Gastrocnemius medialis (tissue), 4 donors: Measurements from ENCODE around the gene HLA-DMA. TPM values are rescaled to one million over a fixed set of nuclear protein-coding genes. Genes with fewer than 3 reads are reported as not detected.

Source experiments
- ATAC-seq, 2 donors: fragments of 150-250 bp; one replicate each; pipeline ENCODE4 v1.9.1; 2016
- DNase-seq, 2 donors: peaks; one replicate each; pipeline ENCODE4 v3.0.0-alpha.2; 2019
- H3K27ac ChIP-seq, 4 donors: fragments of 200-600 bp; sonication (generic); 1 replicate in 1 of 4; 2 replicates in 3 of 4; pipeline ENCODE4 v1.5.1; 2016 to 2018; ENCODE audit warnings: mild to moderate bottlenecking in 2 of 4, moderate library complexity in 1 of 4
- H3K27me3 ChIP-seq, 3 donors: fragments of 200-600 bp; sonication (generic) in 2 of 3; 1 replicate in 1 of 3; 2 replicates in 2 of 3; pipeline versions ENCODE4 v1.5.1 to v1.6.0; 2016 to 2019; ENCODE audit warnings: mild to moderate bottlenecking in 1 of 3, moderate library complexity in 1 of 3
- H3K36me3 ChIP-seq, 2 donors: fragments of 200-600 bp; sonication (generic) in 1 of 2; one replicate each; pipeline ENCODE4 v1.5.1; 2017 to 2018
- H3K4me1 ChIP-seq, 2 donors: fragments of 200-600 bp; sonication (generic) in 1 of 2; one replicate each; pipeline ENCODE4 v1.5.1; 2016 to 2017; ENCODE audit warnings: mild to moderate bottlenecking in 2 of 2
- H3K4me3 ChIP-seq, 4 donors: fragments of 200-600 bp; sonication (generic) in 3 of 4; 1 replicate in 1 of 4; 2 replicates in 3 of 4; pipeline ENCODE4 v1.5.1; 2016 to 2019; ENCODE audit warnings: mild to moderate bottlenecking in 2 of 4
- H3K9me3 ChIP-seq, 3 donors: fragments of 200-600 bp; sonication (generic) in 2 of 3; 1 replicate in 1 of 3; 2 replicates in 2 of 3; pipeline ENCODE4 v1.5.1; 2016 to 2019
- CTCF ChIP-seq, 5 experiments: fragments of 450-650 bp in 3 of 5; fragments of 200-600 bp in 2 of 5; sonication (generic) in 2 of 5; IDR thresholded peaks in 4 of 5; conservative IDR thresholded peaks in 1 of 5; 1 replicate in 4 of 5; 2 replicates in 1 of 5; pipeline ENCODE4 v1.5.1; 2016 to 2019; ENCODE audit warnings: antibody characterized with exemption in 5 of 5, mild to moderate bottlenecking in 3 of 5, moderate library complexity in 3 of 5
- POLR2A ChIP-seq, 2 donors: fragments of 450-650 bp; IDR thresholded peaks; one replicate each; pipeline ENCODE4 v1.6.1; 2017; ENCODE audit warnings: antibody characterized with exemption in 2 of 2, mild to moderate bottlenecking in 2 of 2, moderate library complexity in 2 of 2
- in situ Hi-C, 4 donors: fragments of 200-750 bp; cut with MboI; loops; one replicate each; pipeline versions ENCODE4 v1.15.0 to v1.8.0; 2017; ENCODE audit warnings: low sequenced_read_pairs in 4 of 4
- intact Hi-C: fragments of 100-400 bp; cut with DNase I; formaldehyde crosslinking; loops from one replicate; pipeline ENCODE4 v1.15.1; 2023; ENCODE audit warnings: low total_unique reads
- total RNA-seq, 4 donors: library from RNA; depleted of rRNA; stranded (reverse); fragments of >200 nt; gene quantifications; one replicate each; pipeline versions ENCODE4 v1.1.0 to v1.2.3, GENCODE V29; 2016

Gene HLA-DMA
- total RNA-seq, 4 donors from 2014 or later = 3.6 to 22.8 (median 6.3) TPM

- intact Hi-C loops = loop anchor here (1.0 to 2.0 kb wide), 3 partner anchors 31 to 89 kb away; partner anchors contain the start of gene HLA-DMA
- ATAC-seq (peak; percentile 25), DNase-seq (no peak)
- no peaks in the 10 kb centered on the region for H3K27me3 ChIP-seq
- H3K4me1 ChIP-seq = peaks cover 26 to 29% of the 10 kb centered on the region in 2 donors
- peaks cover 5 to 32% of the 10 kb centered on the region in 2 donors for H3K36me3 ChIP-seq
- in situ Hi-C loops = loop anchor here in 2 of 4 donors (10.0 to 25.0 kb wide), 2 partner anchors 97 to 99 kb away; no protein-coding TSS in a partner anchor
- TF ChIP-seq POLR2A (IDR thresholded peaks at IDR 0.05) = no peak
- no peak for TF ChIP-seq CTCF (IDR thresholded peaks at IDR 0.05 in 4 of 5, conservative IDR thresholded peaks at IDR 0.05 in 1 of 5)
- H3K27ac ChIP-seq = peak overlapping the region in 3 of 4 donors; percentile 42 to 59 (median 45)
- no peaks in the 10 kb centered on the region for H3K9me3 ChIP-seq
- no peak overlapping the region for H3K4me3 ChIP-seq
Observed at GRCh38 chr6:32983964-32984621, 31.2 kb upstream of the HLA-DMA start.

GRCh38 chr6:32983493-32983848 is 30.6 kb upstream of the HLA-DMA start:
- TF ChIP-seq CTCF (IDR thresholded peaks at IDR 0.05 in 4 of 5, conservative IDR thresholded peaks at IDR 0.05 in 1 of 5) (no peak), POLR2A (IDR thresholded peaks at IDR 0.05) (no peak)
- no peaks in the 10 kb centered on the region for H3K9me3 ChIP-seq
- no peak for ATAC-seq
- peak overlapping the region in 3 of 4 donors; percentile 42 to 59 (median 45) for H3K27ac ChIP-seq
- H3K4me1 ChIP-seq = peaks cover 26 to 29% of the 10 kb centered on the region in 2 donors
- DNase-seq = no peak
- intact Hi-C loops (no loop called here), in situ Hi-C loops (loop anchor here in 2 of 4 donors (10.0 to 25.0 kb wide), 2 partner anchors 96 to 99 kb away; no protein-coding TSS in a partner anchor)
- H3K4me3 ChIP-seq = no peak overlapping the region
- H3K36me3 ChIP-seq = peaks cover 6 to 39% of the 10 kb centered on the region in 2 donors
- no peaks in the 10 kb centered on the region for H3K27me3 ChIP-seq

- intact Hi-C loops (no loop called here), in situ Hi-C loops (loop anchor here in 2 of 4 donors (10.0 to 25.0 kb wide), 2 partner anchors 96 to 98 kb away; no protein-coding TSS in a partner anchor)
- TF ChIP-seq POLR2A (IDR thresholded peaks at IDR 0.05) (no peak), CTCF (IDR thresholded peaks at IDR 0.05 in 4 of 5, conservative IDR thresholded peaks at IDR 0.05 in 1 of 5) (no peak)
- Histone ChIP-seq H3K27me3 (no peaks in the 10 kb centered on the region), H3K27ac (peak overlapping the region in 3 of 4 donors; percentile 42 to 59 (median 45)), H3K4me1 (peaks cover 29 to 30% of the 10 kb centered on the region in 2 donors), H3K4me3 (no peak overlapping the region), H3K9me3 (no peaks in the 10 kb centered on the region), H3K36me3 (peaks cover 6 to 44% of the 10 kb centered on the region in 2 donors)
- no peak for ATAC-seq
- DNase-seq = no peak
Observed at GRCh38 chr6:32982702-32983492, 30.0 kb upstream of the HLA-DMA start.

- Histone ChIP-seq H3K36me3 (peaks cover 6 to 51% of the 10 kb centered on the region in 2 donors), H3K4me1 (peaks cover 29 to 35% of the 10 kb centered on the region in 2 donors), H3K9me3 (no peaks in the 10 kb centered on the region), H3K4me3 (no peak overlapping the region), H3K27ac (peak overlapping the region in 3 of 4 donors; percentile 42 to 59 (median 45)), H3K27me3 (no peaks in the 10 kb centered on the region)
- in situ Hi-C loops (loop anchor here in 2 of 4 donors (10.0 to 25.0 kb wide), 2 partner anchors 95 to 97 kb away; no protein-coding TSS in a partner anchor), intact Hi-C loops (no loop called here)
- ATAC-seq (no peak), DNase-seq (no peak)
- TF ChIP-seq CTCF (IDR thresholded peaks at IDR 0.05 in 4 of 5, conservative IDR thresholded peaks at IDR 0.05 in 1 of 5) = no peak
- TF ChIP-seq POLR2A (IDR thresholded peaks at IDR 0.05) = no peak
Observed at GRCh38 chr6:32982084-32982701, 29.3 kb upstream of the HLA-DMA start.
